Skin epidermis (tissue), 12 donors: ENCODE results near the gene FBXO31.
A peak's percentile ranks its signal among the peaks of the same experiment; 100 is the strongest.
"Not testable (repeated sequence)": the region's sequence is repeated elsewhere in the genome, so short reads cannot be mapped to it uniquely, and the experiment has no call there.

Experiments used
- H3K27ac ChIP-seq, 21 experiments: fragments of 200-600 bp; sonication (generic) in 11 of 21; one replicate each; pipeline ENCODE4 v1.5.0; 2020; ENCODE audit warnings: mild to moderate bottlenecking in 3 of 21, inconsistent platforms in 2 of 21, moderate library complexity in 2 of 21
- H3K4me3 ChIP-seq, 7 experiments: fragments of 200-600 bp; sonication (generic) in 2 of 7; one replicate each; pipeline ENCODE4 v1.5.0; 2020; ENCODE audit warnings: inconsistent platforms in 2 of 7, mild to moderate bottlenecking in 2 of 7, moderate library complexity in 1 of 7

FBXO31 gene

GRCh38 chr16:87346517-87347060 lies 37.0 kb downstream of the FBXO31 start:
- H3K4me3 ChIP-seq, result no peak overlapping the region
- peak overlapping the region in 1 of 21 experiments; percentile 55 for H3K27ac ChIP-seq

GRCh38 chr16:87345726-87346424 lies 37.7 kb downstream of the FBXO31 start:
- peak overlapping the region in 14 of 21 experiments; percentile 5 to 87 (median 60) for H3K27ac ChIP-seq
- no peak overlapping the region for H3K4me3 ChIP-seq

- H3K4me3 ChIP-seq, result no peak overlapping the region
- peak overlapping the region in 17 of 21 experiments; percentile 24 to 87 (median 62) for H3K27ac ChIP-seq
These were observed 38.5 kb downstream of the FBXO31 start for GRCh38 chr16:87344931-87345631.

GRCh38 chr16:87344165-87344930 lies 39.2 kb downstream of the FBXO31 start:
- Histone ChIP-seq H3K27ac (peak overlapping the region in 17 of 21 experiments; percentile 24 to 87 (median 61)), H3K4me3 (no peak overlapping the region)

- peak overlapping the region in 1 of 21 experiments; percentile 22 for H3K27ac ChIP-seq
- no peak overlapping the region for H3K4me3 ChIP-seq
These were observed 39.9 kb downstream of the FBXO31 start for GRCh38 chr16:87343753-87344050.

GRCh38 chr16:87342978-87343752 lies 40.4 kb downstream of the FBXO31 start:
- Histone ChIP-seq H3K27ac (no peak overlapping the region), H3K4me3 (no peak overlapping the region)

- Histone ChIP-seq H3K27ac (no peak overlapping the region), H3K4me3 (no peak overlapping the region)
These were observed 41.1 kb downstream of the FBXO31 start for GRCh38 chr16:87342504-87342903.

GRCh38 chr16:87340198-87340597 lies 43.4 kb downstream of the FBXO31 start:
- no peak overlapping the region for H3K4me3 ChIP-seq

GRCh38 chr16:87339724-87340105 lies 43.9 kb downstream of the FBXO31 start:
- not testable (repeated sequence) for H3K4me3 ChIP-seq, H3K27ac ChIP-seq

More at GRCh38 chr16:87340198-87340597, 43.4 kb downstream of the FBXO31 start:
- no peak overlapping the region for H3K27ac ChIP-seq

- Histone ChIP-seq H3K27ac (no peak overlapping the region), H3K4me3 (no peak overlapping the region)
These were observed 44.4 kb downstream of the FBXO31 start for GRCh38 chr16:87339086-87339723.

GRCh38 chr16:87338155-87338765 lies 45.3 kb downstream of the FBXO31 start:
- no peak overlapping the region for H3K4me3 ChIP-seq
- no peak overlapping the region for H3K27ac ChIP-seq

GRCh38 chr16:87337262-87337771 lies 46.3 kb downstream of the FBXO31 start:
- H3K4me3 ChIP-seq, result no peak overlapping the region

GRCh38 chr16:87336434-87337240 lies 46.9 kb downstream of the FBXO31 start:
- no peak overlapping the region for H3K27ac ChIP-seq
- no peak overlapping the region for H3K4me3 ChIP-seq

More at GRCh38 chr16:87337262-87337771, 46.3 kb downstream of the FBXO31 start:
- H3K27ac ChIP-seq, result no peak overlapping the region

- no peak overlapping the region for H3K27ac ChIP-seq
- H3K4me3 ChIP-seq, result no peak overlapping the region
These were observed 47.7 kb downstream of the FBXO31 start for GRCh38 chr16:87335625-87336433.

- Histone ChIP-seq H3K27ac (no peak overlapping the region), H3K4me3 (no peak overlapping the region)
These were observed 48.6 kb downstream of the FBXO31 start for GRCh38 chr16:87334651-87335624.
